MM.1S (cell line): ENCODE data around the gene SIRPA.

Experiments used
- DNase-seq: peaks from one replicate; pipeline ENCODE4 v3.0.0-alpha.2; 2015
- H2AFZ ChIP-seq: fragments of 300-600 bp; sonication (generic); 2 replicates; pipeline ENCODE4 v1.6.0; 2016; ENCODE audit warnings: antibody characterized with exemption, low read length
- H3F3A ChIP-seq: fragments of 300-600 bp; sonication (generic); 2 replicates; pipeline ENCODE4 v1.6.1; 2016; ENCODE audit warnings: mild to moderate bottlenecking, antibody characterized with exemption, low read length, moderate library complexity, mixed read lengths; ENCODE audit not compliant: insufficient read depth
- H3K27ac ChIP-seq: fragments of 300-600 bp; sonication (generic); 2 replicates; pipeline ENCODE4 v1.5.1; 2016; ENCODE audit warnings: mild to moderate bottlenecking, low read length
- H3K27me3 ChIP-seq: fragments of 300-600 bp; sonication (generic); replicated peaks from 2 replicates; pipeline ENCODE4 v1.6.0; 2016; ENCODE audit warnings: low read length; ENCODE audit not compliant: insufficient read depth
- H3K36me3 ChIP-seq: fragments of 300-600 bp; sonication (generic); replicated peaks from 2 replicates; pipeline ENCODE4 v1.6.1; 2016; ENCODE audit warnings: mild to moderate bottlenecking, low read length, mixed read lengths; ENCODE audit not compliant: insufficient read depth
- H3K4me1 ChIP-seq: fragments of 300-600 bp; sonication (generic); 2 replicates; pipeline ENCODE4 v1.6.1; 2016; ENCODE audit warnings: low read length, mixed read lengths
- H3K4me2 ChIP-seq: fragments of 300-600 bp; sonication (generic); 2 replicates; pipeline ENCODE4 v1.6.0; 2016; ENCODE audit warnings: low read depth, low read length
- H3K4me3 ChIP-seq: fragments of 300-600 bp; sonication (generic); 2 replicates; pipeline ENCODE4 v1.5.1; 2016; ENCODE audit warnings: low read length, mixed read lengths
- H3K79me2 ChIP-seq: fragments of 300-600 bp; sonication (generic); 2 replicates; pipeline ENCODE4 v1.6.1; 2016; ENCODE audit warnings: mixed run types, low read length, mixed read lengths
- H3K9ac ChIP-seq: fragments of 300-600 bp; sonication (generic); 2 replicates; pipeline ENCODE4 v1.6.1; 2016; ENCODE audit warnings: low read length, mixed read lengths
- H3K9me2 ChIP-seq: fragments of 300-600 bp; sonication (generic); replicated peaks from 2 replicates; pipeline ENCODE4 v1.6.1; 2016; ENCODE audit warnings: mild to moderate bottlenecking, low read length, mixed read lengths; ENCODE audit not compliant: insufficient read depth
- H3K9me3 ChIP-seq: fragments of 300-600 bp; sonication (generic); replicated peaks from 2 replicates; pipeline ENCODE4 v1.6.1; 2016; ENCODE audit warnings: mild to moderate bottlenecking, low read length, mixed read lengths; ENCODE audit not compliant: insufficient read depth
- H4K20me1 ChIP-seq: fragments of 300-600 bp; sonication (generic); 2 replicates; pipeline ENCODE4 v1.6.1; 2016; ENCODE audit warnings: mild to moderate bottlenecking, low read length, moderate library complexity, mixed read lengths; ENCODE audit not compliant: insufficient read depth
- CTCF ChIP-seq: fragments of 300-600 bp; sonication (generic); IDR thresholded peaks from 2 replicates; pipeline ENCODE4 v1.5.1; 2016; ENCODE audit warnings: antibody characterized with exemption, low read length, mixed read lengths
- EZH2 ChIP-seq: fragments of 300-600 bp; sonication (generic); optimal IDR thresholded peaks from 2 replicates; pipeline ENCODE3; 2017; ENCODE audit warnings: low read depth, mild to moderate bottlenecking, antibody characterized with exemption, low read length, mixed read lengths
- EZH2phosphoT487 ChIP-seq: fragments of 300-600 bp; sonication (generic); IDR thresholded peaks from 2 replicates; pipeline ENCODE4 v1.6.1; 2018; ENCODE audit warnings: antibody characterized with exemption, low read length

SIRPA gene

GRCh38 chr20:1872459-1873097, 22.6 kb upstream of the SIRPA start:
- Histone ChIP-seq H3K79me2 (no peaks in the 10 kb centered on the region), H3K4me2 (no peak overlapping the region), H3K36me3 (no peaks in the 10 kb centered on the region), H3K4me3 (no peak overlapping the region), H3K27me3 (no peaks in the 10 kb centered on the region), H3K4me1 (no peaks in the 10 kb centered on the region), H3K9me2 (no peaks in the 10 kb centered on the region), H2AFZ (no peak overlapping the region), H4K20me1 (no peaks in the 10 kb centered on the region), H3K9ac (no peak overlapping the region), H3F3A (no peaks in the 10 kb centered on the region), H3K27ac (no peak overlapping the region), H3K9me3 (no peaks in the 10 kb centered on the region)
- TF ChIP-seq CTCF (no peak), EZH2 (no peak), EZH2phosphoT487 (no peak)
- DNase-seq, result no peak

- no peaks in the 10 kb centered on the region for H3K79me2 ChIP-seq
- no peaks in the 10 kb centered on the region for H3F3A ChIP-seq
- no peaks in the 10 kb centered on the region for H3K9me2 ChIP-seq
- no peaks in the 10 kb centered on the region for H4K20me1 ChIP-seq
- H3K9ac ChIP-seq, result no peak overlapping the region
- TF ChIP-seq EZH2, result no peak
- no peak for TF ChIP-seq EZH2phosphoT487
- H3K36me3 ChIP-seq, result no peaks in the 10 kb centered on the region
- no peaks in the 10 kb centered on the region for H3K9me3 ChIP-seq
- H3K4me3 ChIP-seq, result no peak overlapping the region
- no peak overlapping the region for H3K4me2 ChIP-seq
- DNase-seq, result no peak
- H2AFZ ChIP-seq, result no peak overlapping the region
- no peaks in the 10 kb centered on the region for H3K4me1 ChIP-seq
- H3K27ac ChIP-seq, result no peak overlapping the region
- H3K27me3 ChIP-seq, result no peaks in the 10 kb centered on the region
Measured at GRCh38 chr20:1874450-1875182, 20.6 kb upstream of the SIRPA start.

DNA sequence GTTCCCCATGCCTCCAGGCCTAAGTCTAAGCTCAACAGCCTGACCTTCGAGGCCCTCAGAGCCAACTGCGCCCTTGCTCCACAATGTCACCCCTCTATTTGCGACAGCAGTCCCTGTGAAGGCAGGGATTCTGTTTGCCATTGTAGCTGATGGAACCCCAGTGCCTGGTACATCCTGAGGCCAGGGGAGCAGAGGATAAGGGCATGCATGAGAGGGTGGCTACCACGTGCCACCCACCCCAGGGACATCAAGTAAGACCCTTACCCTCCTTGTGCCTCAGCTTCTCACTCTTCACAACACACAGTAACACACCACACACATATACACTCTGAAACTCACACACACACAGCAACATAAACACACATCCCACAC, 20.0 kb upstream of the SIRPA start:
- no peaks in the 10 kb centered on the region for H3K4me1 ChIP-seq
- H3K9ac ChIP-seq, result no peak overlapping the region

More for the DNA sequence above, 20.0 kb upstream of the SIRPA start:
- no peaks in the 10 kb centered on the region for H3F3A ChIP-seq
- no peaks in the 10 kb centered on the region for H4K20me1 ChIP-seq
- no peaks in the 10 kb centered on the region for H3K79me2 ChIP-seq
- no peak overlapping the region for H2AFZ ChIP-seq
- no peak overlapping the region for H3K4me2 ChIP-seq
- no peaks in the 10 kb centered on the region for H3K9me2 ChIP-seq
- no peaks in the 10 kb centered on the region for H3K36me3 ChIP-seq
- no peak overlapping the region for H3K4me3 ChIP-seq
- no peak for DNase-seq
- H3K9me3 ChIP-seq, result no peaks in the 10 kb centered on the region
- H3K27ac ChIP-seq, result no peak overlapping the region
- no peak for TF ChIP-seq EZH2phosphoT487
- TF ChIP-seq EZH2, result no peak
- no peak for TF ChIP-seq CTCF
- H3K27me3 ChIP-seq, result no peaks in the 10 kb centered on the region
